Retinal pigment epithelial cell (primary cell): ENCODE measurements around the gene GATB.

Experiments used
- DNase-seq: peaks from one replicate; pipeline ENCODE4 v3.0.0-alpha.2; 2010; ENCODE audit warnings: low read depth
- H3K4me3 ChIP-seq: 2 replicates; pipeline ENCODE4 v1.5.1; 2011; ENCODE audit warnings: mild to moderate bottlenecking, low read length, control low read depth, moderate library complexity
- TF ChIP-seq, protein P1 (sequence below): conservative IDR thresholded peaks from 2 replicates; pipeline ENCODE4 v1.5.1; 2011; ENCODE audit warnings: low read depth, low read length, control low read depth, inconsistent platforms

GATB gene

DNA sequence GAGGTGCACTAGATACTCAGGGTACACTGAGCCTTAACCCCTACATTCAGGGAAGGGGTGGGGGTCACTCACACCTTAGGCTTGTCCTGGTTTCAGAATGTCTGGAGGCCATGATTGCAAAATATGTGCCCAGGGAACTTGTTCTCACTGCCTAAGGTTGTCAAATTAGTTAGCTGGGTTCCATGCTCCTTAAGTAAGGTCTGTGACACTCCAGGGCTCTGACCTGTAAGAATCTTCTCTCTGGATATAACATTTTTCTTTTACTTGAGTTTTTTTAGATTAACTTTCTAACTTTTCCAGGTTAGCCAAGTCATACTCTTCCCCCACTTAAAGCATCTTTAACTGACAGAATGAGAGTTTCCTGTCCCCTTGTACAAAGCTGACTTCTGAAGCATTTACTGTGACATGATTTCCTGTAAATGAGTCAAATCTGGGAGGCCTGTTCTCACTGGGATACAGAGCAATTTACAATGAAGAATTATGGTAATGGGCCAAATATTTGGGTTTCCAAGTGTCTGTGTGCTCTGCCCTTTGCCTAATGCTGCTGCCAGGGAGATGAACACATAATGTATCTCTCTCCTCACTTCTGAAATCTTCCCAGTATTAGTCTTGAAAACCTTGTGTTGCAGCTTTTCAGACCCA is 101.7 kb downstream of the GATB start:
- TF ChIP-seq, protein P1, sequence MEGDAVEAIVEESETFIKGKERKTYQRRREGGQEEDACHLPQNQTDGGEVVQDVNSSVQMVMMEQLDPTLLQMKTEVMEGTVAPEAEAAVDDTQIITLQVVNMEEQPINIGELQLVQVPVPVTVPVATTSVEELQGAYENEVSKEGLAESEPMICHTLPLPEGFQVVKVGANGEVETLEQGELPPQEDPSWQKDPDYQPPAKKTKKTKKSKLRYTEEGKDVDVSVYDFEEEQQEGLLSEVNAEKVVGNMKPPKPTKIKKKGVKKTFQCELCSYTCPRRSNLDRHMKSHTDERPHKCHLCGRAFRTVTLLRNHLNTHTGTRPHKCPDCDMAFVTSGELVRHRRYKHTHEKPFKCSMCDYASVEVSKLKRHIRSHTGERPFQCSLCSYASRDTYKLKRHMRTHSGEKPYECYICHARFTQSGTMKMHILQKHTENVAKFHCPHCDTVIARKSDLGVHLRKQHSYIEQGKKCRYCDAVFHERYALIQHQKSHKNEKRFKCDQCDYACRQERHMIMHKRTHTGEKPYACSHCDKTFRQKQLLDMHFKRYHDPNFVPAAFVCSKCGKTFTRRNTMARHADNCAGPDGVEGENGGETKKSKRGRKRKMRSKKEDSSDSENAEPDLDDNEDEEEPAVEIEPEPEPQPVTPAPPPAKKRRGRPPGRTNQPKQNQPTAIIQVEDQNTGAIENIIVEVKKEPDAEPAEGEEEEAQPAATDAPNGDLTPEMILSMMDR: no peak
- DNase-seq: no peak
- no peak overlapping the region for H3K4me3 ChIP-seq

DNA sequence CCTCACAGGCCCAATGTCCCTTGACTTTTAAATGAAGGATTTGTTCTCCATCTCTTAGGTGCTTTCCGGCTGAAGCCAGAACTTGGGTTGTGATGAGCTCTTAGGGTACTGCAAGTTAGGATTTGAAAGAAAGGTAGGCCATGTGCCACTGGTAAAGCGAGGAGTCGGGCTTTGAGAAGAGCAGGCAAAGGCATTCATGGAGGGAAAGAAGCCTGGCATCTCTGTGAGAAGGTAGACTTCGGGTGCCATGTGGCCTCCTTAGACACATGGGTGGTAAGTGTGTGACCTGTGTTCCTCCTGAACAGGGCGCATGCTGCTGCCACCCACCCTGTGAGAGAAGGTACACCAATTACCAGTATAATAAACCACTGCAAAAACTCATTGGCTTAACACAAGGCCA is 102.9 kb downstream of the GATB start:
- no peak overlapping the region for H3K4me3 ChIP-seq
- TF ChIP-seq, protein P1: no peak
- DNase-seq: no peak

DNA sequence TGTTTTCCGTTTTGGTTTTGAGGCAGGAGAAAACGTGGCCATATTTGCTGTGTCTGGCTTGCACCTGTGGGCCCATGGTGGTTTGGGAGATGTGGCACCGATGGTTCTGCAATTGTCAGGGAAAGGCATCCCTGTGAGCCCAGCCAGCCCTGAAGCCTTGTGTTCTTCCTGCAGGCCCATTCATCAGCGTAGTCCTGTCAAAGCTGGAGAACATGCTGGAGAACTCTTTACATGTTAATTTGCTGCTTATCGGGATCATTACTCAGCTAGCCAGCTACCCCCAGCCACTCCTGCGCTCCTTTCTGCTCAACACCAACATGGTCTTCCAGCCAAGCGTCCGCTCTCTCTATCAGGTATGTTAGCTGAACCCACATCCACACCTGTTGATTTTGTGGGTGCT is 104.7 kb downstream of the GATB start:
- TF ChIP-seq, protein P1: no peak
- H3K4me3 ChIP-seq: no peak overlapping the region
- DNase-seq: no peak

DNA sequence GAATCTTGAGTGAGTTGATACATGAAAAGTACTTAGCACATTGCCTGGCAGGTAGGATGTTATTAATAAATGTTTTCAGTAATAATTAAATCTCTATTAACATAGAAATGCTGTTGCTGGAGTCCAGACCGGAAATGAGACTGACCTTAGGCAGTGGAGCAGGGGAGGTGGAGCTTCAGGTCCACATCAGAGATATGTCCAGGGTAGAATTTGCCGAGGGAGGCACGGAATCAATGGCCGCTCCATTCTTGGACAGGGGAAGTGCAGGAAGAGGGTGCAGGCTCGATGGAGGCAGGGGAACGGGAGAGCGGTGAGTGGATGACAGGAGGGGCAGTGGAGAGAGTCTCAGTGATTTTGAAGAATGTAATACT is 107.3 kb downstream of the GATB start:
- TF ChIP-seq, protein P1: no peak
- H3K4me3 ChIP-seq: no peak overlapping the region
- DNase-seq: no peak

DNA sequence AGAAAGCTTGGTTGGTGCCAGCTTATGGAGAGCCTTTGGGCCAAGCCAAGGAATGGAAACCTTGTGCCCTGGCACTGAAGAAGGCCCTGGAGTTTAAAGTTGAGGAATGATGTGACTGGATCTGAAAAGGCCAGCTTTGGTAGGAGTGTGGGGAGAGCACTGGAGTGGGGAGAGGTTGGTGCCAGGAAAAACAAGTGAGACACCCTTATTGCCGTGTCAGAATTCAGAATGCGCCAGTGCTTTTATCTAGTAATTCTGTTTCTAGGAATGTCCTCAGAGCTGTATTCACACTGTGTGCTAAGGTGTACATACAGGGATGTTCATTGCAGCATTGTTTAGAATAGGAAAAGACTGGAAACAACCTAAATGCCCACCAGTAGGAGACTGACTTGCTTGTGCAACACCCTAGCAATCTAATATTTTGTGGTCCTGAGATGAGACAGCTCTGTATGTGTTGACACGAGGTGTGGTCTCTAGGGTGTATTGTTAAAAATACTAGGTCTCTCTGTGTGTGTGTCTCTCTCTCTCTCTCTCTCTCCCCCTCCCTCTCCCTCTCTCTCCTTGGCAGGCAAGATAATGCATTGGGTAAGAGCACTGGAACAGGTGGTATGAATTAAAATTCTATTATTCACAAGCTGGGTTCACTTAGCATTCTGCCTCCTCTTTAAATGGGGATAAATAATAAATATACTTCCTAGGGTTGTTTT is 107.8 kb downstream of the GATB start:
- TF ChIP-seq, protein P1: no peak
- no peak overlapping the region for H3K4me3 ChIP-seq
- no peak for DNase-seq

DNA sequence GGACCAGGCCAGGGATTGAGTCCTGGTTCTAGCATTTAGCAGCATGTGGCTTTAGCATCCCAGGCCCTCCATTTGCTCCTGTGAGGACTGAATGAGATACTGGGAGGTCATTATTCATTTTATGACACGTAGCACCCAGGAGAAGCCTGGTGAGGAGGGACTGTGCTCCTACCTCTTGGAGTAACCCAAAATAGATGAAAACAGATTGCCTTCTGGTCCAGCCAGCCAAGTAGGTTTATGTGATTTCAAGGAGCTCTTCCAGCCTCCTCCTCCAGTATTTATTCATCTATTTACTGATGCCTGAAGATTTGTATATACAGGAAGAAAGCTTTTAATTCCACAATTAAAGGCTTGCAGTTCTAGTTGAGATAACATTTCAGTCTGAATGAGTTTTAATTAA is 109.3 kb downstream of the GATB start:
- TF ChIP-seq, protein P1: no peak

DNA sequence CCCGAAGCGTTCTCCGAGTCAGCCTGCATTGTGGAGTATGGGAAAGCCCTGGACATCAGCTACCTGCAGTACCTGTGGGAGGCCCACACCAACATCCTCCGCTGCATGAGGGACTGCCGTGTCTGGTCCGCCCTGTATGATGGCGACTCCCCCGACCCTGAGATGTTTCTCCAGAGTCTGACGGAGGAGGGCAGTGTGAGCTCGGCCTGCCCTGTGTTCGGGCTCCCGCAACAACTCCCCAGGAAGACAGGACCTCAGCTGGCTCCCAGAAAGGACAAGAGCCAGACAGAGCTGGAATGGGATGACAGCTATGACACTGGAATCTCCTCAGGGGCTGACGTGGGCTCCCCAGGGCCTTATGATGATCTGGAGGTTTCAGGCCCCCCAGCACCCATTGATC is 111.3 kb downstream of the GATB start:
- H3K4me3 ChIP-seq: no peak overlapping the region
- no peak for DNase-seq
- TF ChIP-seq, protein P1: no peak

More for the DNA sequence above, 109.3 kb downstream of the GATB start:
- H3K4me3 ChIP-seq: no peak overlapping the region
- DNase-seq: no peak
